ENCODE measurements around the gene NPR2. TPM values are rescaled to one million over a fixed set of nuclear protein-coding genes. Genes with fewer than 3 reads are reported as not detected.

The NPR2 gene
- total and polyA plus RNA-seq, 5 experiments from 2014 or later = 0.20 to 12.7 (median 0.94) TPM

DNA sequence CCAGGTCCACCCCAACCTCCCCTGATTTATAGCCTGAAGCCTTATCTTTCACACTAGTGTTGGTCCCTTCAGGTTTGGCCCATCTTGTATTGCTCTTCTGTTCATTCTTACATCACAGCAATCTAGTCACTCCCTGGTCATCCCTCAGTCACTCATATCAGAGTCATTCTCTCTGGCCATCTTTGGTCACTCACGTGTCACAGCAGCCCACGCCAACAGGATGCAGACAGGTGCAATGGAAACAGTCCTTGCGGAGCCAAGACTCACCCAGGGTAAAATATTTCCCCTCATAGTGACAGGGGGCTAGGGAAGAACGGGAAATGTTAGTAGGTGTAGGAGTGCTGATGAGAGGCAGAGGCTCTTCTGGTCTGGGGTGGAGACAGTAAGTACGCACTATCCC, 37.9 kb upstream of the NPR2 start:
- POLR2A ChIA-PET = interaction anchor here (1.3 to 3.2 kb wide), 2 partner anchors 19 to 22 kb away, joined by 3 to 14 read pairs; partner anchors contain the start of genes CREB3 and TLN1
- H3K36me3 Mint-ChIP-seq = peaks cover 0 to 32% (median 10%) of the 10 kb centered on the region in 3 donors
- H3K4me3 Mint-ChIP-seq = peak overlapping the region in 1 of 10 donors; percentile 14
- H3K27ac Mint-ChIP-seq = peak overlapping the region in 3 of 10 donors; percentile 4 to 77 (median 8)
- no peaks in the 10 kb centered on the region for H3K9me3 Mint-ChIP-seq
- ATAC-seq = no peak
- H3K27me3 Mint-ChIP-seq = no peaks in the 10 kb centered on the region
- H3K4me1 Mint-ChIP-seq = peaks cover 24 to 54% (median 44%) of the 10 kb centered on the region in 4 donors
- no peak for DNase-seq

DNA sequence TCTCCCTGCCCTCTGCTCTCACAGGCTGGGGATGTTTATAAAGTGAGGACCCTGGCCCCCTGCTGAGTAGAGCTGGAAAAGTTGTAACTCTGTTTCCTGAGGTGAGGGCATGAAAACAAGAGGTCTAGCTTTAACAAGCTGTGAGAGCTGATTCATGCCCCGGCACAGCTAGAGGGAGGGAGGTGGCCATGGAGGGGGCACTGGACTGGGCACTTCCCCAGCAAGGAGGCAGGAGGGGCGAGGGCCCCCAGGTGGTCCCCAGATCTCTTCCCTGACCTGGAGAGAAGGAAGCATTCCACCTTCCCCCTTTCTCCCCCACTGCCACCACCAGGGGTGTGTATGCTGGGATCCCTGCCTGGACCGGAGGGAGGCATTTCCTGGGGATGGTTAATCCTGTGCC, 37.1 kb upstream of the NPR2 start, which contains the start of gene MSMP:
MSMP (minus strand) TSS at position 13 of the 400 bp plus-strand sequence. CDS start 147 bp downstream, outside the sequence.
- DNase-seq (no peak), ATAC-seq (no peak)
- Mint-ChIP-seq H3K9me3 (no peaks in the 10 kb centered on the region), H3K36me3 (peaks cover 0 to 32% (median 10%) of the 10 kb centered on the region in 3 donors), H3K4me3 (peak within 1 kb of the TSS in 4 of 10 donors; percentile 20 to 95 (median 54)), H3K27me3 (no peaks in the 10 kb centered on the region), H3K4me1 (peaks cover 29 to 59% (median 50%) of the 10 kb centered on the region in 4 donors), H3K27ac (peak within 1 kb of the TSS in 7 of 10 donors; percentile 4 to 99 (median 60))
- POLR2A ChIA-PET = interaction anchor here (3.2 to 4.2 kb wide), 2 partner anchors 23 kb away, joined by 14 to 32 read pairs; partner anchors contain the start of genes CREB3 and TLN1

DNA sequence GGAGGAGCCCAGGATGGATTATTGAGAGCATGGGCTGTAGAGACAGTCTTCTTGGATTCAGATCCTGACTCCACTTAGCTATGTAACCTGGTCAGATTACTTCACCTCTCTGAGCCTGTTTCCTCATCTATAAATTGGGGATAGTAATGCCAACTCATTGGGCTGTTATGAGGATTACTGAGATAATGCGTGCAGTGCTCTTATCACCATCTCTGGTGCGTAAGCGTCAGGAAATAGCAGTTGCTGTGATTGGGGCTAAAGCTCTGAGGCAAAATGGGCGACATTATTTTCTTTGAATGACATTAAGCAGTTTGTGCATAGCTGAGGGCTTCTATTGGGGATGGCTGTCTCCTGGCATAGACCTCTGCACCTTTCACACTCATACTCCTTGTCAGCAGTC, 36.3 kb upstream of the NPR2 start:
- H3K4me3 Mint-ChIP-seq = peak overlapping the region in 4 of 10 donors; percentile 11 to 95 (median 49)
- DNase-seq = no peak
- peaks cover 23 to 59% (median 50%) of the 10 kb centered on the region in 4 donors for H3K4me1 Mint-ChIP-seq
- no peaks in the 10 kb centered on the region for H3K9me3 Mint-ChIP-seq
- H3K27me3 Mint-ChIP-seq = no peaks in the 10 kb centered on the region
- peak overlapping the region in 8 of 10 donors; percentile 13 to 99 (median 73) for H3K27ac Mint-ChIP-seq
- POLR2A ChIA-PET = interaction anchor here (1.5 to 4.2 kb wide), 2 partner anchors 16 to 23 kb away, joined by 5 to 32 read pairs; partner anchors contain the start of genes CREB3 and TLN1
- ATAC-seq = no peak
- peaks cover 0 to 36% (median 10%) of the 10 kb centered on the region in 3 donors for H3K36me3 Mint-ChIP-seq

DNA sequence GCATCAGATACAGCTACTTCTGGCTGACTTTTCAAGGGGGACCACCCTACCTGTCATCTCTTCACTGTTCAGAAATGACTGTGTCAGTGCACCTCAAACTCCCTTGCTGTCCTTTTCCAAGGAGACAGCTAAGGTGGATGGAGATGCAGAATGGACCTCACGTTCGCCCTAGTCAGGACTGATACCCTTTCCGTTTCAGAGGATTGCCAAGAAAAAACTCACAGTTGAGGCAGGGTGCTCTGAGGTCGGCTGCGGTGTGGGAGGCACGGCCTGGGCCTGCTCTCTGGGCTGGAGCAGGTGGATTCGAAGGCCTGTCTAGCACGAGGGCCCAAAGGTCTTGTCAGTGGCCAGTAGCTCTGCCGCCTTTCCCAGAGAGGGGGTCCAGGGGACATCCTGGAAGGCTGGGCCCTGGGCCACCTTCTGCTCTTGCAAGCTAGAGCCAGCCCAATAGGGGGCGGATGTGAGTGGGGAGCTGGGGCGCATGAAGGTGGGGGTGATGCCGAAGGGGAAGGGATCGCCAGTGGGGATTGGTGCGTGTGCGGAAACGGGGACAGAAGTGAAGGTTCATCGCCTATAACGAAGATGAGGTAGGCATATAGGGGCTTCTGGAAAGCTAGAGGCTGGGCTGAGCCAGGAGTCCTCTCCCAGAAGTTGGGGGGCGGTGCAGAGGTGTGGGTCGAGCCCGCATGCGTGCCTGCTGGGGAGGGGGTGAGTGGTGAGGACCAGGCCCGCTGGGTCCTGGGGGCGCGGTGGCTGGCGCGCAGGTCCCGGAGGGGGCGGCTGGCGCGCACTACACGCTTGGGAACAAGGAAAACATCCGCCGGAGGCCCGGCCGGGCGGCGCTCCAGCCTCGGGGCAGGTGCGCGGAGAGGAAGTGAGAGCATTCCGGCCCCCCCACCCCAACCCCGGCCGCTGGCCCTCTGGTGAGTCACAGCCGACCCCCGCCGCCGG, 34.8 kb upstream of the NPR2 start:
- ATAC-seq (peak; percentile 85 to 94), DNase-seq (peak; percentile 63 to 88 (median 74))
- POLR2A ChIA-PET = interaction anchor here (0.5 to 4.2 kb wide), 18 partner anchors 8 to 204 kb away, joined by 3 to 32 read pairs (median 3); partner anchors contain the start of genes CREB3, GBA2, HINT2 and RGP1
- Mint-ChIP-seq H3K27me3 (no peaks in the 10 kb centered on the region), H3K4me1 (peaks cover 22 to 56% (median 46%) of the 10 kb centered on the region in 4 donors), H3K36me3 (peaks cover 0 to 35% (median 10%) of the 10 kb centered on the region in 3 donors), H3K9me3 (no peaks in the 10 kb centered on the region), H3K27ac (peak overlapping the region; percentile 91 to 99 (median 96)), H3K4me3 (peak overlapping the region; percentile 87 to 99 (median 96))

DNA sequence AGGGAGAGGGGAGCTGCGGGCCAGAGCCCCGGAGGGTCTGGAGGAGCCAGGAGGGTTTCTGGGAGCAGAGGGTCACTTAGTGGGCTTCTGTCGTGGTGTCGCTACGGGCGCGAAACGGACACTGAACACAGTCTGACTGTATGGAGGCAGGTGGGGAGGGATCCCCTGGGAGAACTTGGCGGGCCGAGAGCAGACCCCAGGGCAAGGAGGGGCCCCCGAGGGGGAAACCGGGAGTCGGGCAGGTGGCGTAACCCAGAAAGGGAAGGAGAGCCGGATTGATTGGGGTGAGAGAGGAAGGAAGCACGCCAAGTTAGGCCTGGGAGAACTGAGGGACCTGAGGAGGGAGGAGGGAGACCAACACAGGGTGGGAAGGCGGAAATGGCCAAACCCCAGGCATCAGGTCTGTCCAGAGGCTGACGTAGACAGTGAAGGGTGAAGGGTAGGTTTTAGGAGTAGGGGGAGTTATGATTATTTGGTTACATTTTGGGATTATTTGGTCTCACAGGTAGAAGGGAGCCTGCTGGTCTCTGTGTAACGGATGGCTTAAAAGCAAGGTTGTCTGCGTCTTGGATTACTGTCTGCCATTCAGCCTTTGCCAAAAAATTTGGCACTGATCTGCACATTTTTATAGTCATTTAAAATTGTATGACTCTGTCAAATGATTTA, 34.0 kb upstream of the NPR2 start:
- Mint-ChIP-seq H3K27me3 (no peaks in the 10 kb centered on the region), H3K4me3 (peak overlapping the region; percentile 87 to 99 (median 96)), H3K36me3 (peaks cover 0 to 26% (median 6%) of the 10 kb centered on the region in 3 donors), H3K27ac (peak overlapping the region; percentile 87 to 98 (median 94)), H3K9me3 (no peaks in the 10 kb centered on the region), H3K4me1 (peaks cover 25 to 60% (median 46%) of the 10 kb centered on the region in 4 donors)
- ATAC-seq = peak; percentile 17 to 18
- DNase-seq = peak in 4 of 10 donors; percentile 3 to 22 (median 14)
- POLR2A ChIA-PET = interaction anchor here (0.5 to 4.2 kb wide), 14 partner anchors 8 to 205 kb away, joined by 3 to 32 read pairs (median 4); partner anchors contain the start of genes CREB3, GBA2, RGP1 and SIT1

DNA sequence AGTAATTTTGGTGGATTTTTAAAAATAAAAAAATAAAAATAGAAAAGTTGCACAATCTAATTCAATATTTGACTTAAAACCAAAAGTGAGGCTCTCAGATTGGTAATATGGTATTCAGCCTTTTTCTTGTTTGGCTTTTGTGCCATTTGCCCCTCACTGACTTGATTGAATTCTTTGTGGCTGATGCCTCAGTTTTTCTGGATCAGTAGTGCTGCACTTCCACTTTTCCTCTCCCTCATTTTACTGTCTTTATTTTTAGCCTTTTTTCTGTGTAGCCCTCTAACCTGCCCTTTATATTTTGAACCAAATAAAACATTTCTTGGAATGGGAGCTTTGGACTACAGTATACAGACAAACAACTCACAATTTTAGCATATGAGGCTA, 33.5 kb upstream of the NPR2 start:
- Mint-ChIP-seq H3K27ac (peak overlapping the region in 9 of 10 donors; percentile 61 to 97 (median 92)), H3K9me3 (no peaks in the 10 kb centered on the region), H3K4me1 (peaks cover 25 to 65% (median 47%) of the 10 kb centered on the region in 4 donors), H3K27me3 (no peaks in the 10 kb centered on the region), H3K36me3 (peaks cover 0 to 21% (median 4%) of the 10 kb centered on the region in 3 donors), H3K4me3 (peak overlapping the region; percentile 87 to 99 (median 96))
- DNase-seq = no peak
- ATAC-seq = no peak
- POLR2A ChIA-PET = interaction anchor here (1.3 to 4.2 kb wide), 2 partner anchors 8 to 26 kb away, joined by 6 to 32 read pairs; partner anchors contain the start of genes CREB3 and TLN1

DNA sequence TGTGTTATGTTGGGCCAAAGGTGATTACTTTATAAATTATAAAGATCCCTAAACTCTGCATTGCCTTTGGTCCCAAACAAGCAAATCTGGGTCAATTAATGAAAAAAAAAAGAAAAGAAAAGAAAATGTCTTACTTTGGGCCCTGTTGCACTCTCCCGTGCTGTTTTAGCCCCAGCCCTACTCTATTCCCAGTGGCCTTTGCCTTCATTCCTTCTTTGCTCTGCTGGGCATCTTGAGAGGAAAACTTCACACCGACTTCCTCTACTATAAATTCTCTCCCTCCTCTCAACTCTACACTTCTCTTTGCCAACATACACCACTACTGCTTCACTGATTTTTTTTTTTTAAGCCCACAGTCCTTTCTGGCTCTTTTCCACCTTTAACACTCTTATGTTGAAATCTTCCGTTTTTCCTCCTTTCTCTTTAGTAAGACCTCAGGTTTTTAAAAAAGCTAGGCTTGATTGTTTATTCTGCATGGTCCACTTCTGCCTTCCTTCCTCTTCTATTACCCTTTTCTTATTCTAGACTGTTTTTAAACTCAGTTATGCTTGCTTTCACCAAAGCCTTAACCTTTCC, 32.8 kb upstream of the NPR2 start:
- Mint-ChIP-seq H3K36me3 (peaks cover 0 to 17% (median 4%) of the 10 kb centered on the region in 3 donors), H3K27me3 (no peaks in the 10 kb centered on the region), H3K9me3 (no peaks in the 10 kb centered on the region), H3K27ac (peak overlapping the region in 9 of 10 donors; percentile 61 to 96 (median 79)), H3K4me1 (peaks cover 23 to 69% (median 49%) of the 10 kb centered on the region in 4 donors), H3K4me3 (peak overlapping the region; percentile 47 to 97 (median 68))
- ATAC-seq = no peak
- DNase-seq = no peak
- POLR2A ChIA-PET = interaction anchor here (0.7 to 4.2 kb wide), 3 partner anchors 9 to 27 kb away, joined by 6 to 32 read pairs (median 7); partner anchors contain the start of genes CREB3, RGP1 and TLN1

DNA sequence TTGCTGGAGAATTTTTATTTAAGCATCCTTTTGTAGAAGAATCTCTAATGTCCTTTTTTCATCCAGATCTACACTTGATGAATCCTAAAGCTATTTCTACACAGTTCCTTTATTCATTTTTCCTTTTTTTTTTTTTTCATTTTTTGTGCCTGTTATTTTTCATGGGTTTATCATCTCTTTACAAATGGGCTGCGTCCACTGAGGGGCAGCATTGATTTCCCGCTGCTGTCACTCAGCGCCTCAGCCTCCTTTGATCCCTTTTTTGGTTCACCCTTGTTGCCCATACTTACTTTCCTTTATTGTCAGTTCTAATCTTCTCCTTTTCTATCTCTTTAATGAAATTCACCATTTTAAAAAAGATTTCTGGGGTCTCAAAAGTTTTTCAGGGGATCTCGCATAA, 31.6 kb upstream of the NPR2 start:
- H3K4me3 Mint-ChIP-seq = peak overlapping the region in 5 of 10 donors; percentile 32 to 62 (median 43)
- H3K36me3 Mint-ChIP-seq = peaks cover 0 to 13% (median 0%) of the 10 kb centered on the region in 3 donors
- POLR2A ChIA-PET = no interaction called here
- peak overlapping the region in 5 of 10 donors; percentile 20 to 60 (median 43) for H3K27ac Mint-ChIP-seq
- H3K27me3 Mint-ChIP-seq = no peaks in the 10 kb centered on the region
- peaks cover 22 to 68% (median 50%) of the 10 kb centered on the region in 4 donors for H3K4me1 Mint-ChIP-seq
- H3K9me3 Mint-ChIP-seq = no peaks in the 10 kb centered on the region
- no peak for ATAC-seq
- no peak for DNase-seq

DNA sequence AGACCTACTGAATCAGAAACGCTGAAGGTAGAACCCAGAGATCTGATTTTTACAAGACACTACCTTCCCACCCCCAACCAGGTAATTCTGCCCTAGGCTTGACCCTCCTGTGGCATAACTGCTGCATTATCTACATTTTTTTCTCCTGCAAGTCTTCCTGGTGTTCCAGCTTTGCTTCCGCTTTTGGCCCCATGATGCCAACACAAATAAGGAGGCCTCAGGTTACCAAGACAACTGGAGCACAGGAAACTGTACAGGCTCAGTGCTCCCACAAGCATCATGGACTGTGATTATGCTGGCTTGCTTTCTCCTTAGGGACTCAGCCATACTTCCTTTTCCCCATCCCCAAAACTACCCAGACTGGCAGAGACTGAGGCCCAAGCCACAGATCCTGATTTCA, 30.7 kb upstream of the NPR2 start:
- peaks cover 22 to 60% (median 49%) of the 10 kb centered on the region in 4 donors for H3K4me1 Mint-ChIP-seq
- no peaks in the 10 kb centered on the region for H3K27me3 Mint-ChIP-seq
- no peaks in the 10 kb centered on the region for H3K9me3 Mint-ChIP-seq
- DNase-seq (no peak), ATAC-seq (no peak)
- H3K4me3 Mint-ChIP-seq = no peak overlapping the region
- H3K27ac Mint-ChIP-seq = peak overlapping the region in 2 of 10 donors; percentile 13 to 16
- POLR2A ChIA-PET = interaction anchor here (0.9 to 1.0 kb wide), 2 partner anchors 8 to 111 kb away, joined by 3 read pairs; no protein-coding TSS in a partner anchor
- H3K36me3 Mint-ChIP-seq = peaks cover 0 to 13% (median 0%) of the 10 kb centered on the region in 3 donors

DNA sequence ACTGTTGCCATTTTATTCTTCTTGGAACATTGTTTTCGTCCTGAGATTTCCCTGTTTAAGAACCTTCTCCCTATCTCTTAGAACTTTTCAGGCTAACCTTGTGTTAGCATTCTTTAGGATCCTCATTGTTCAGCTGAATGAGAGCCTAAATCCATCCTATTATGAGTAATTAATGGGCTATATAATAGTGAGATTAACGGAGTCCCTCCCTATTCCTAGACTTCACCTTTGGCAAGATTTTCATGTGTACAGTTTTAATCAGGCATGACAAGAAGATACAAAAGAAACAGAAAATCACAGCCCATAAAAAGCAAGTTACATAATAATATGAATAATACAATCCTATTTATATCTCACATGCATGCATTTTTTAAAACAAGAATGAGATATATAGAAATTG, 28.2 kb upstream of the NPR2 start:
- Mint-ChIP-seq H3K4me1 (peaks cover 9 to 48% (median 31%) of the 10 kb centered on the region in 4 donors), H3K9me3 (no peaks in the 10 kb centered on the region), H3K27me3 (no peaks in the 10 kb centered on the region), H3K36me3 (peaks cover 0 to 17% (median 0%) of the 10 kb centered on the region in 3 donors), H3K4me3 (no peak overlapping the region), H3K27ac (peak overlapping the region in 1 of 10 donors; percentile 36)
- no peak for DNase-seq
- ATAC-seq = no peak
- POLR2A ChIA-PET = interaction anchor here (0.8 kb wide), 1 partner anchor 13 kb away, joined by 3 read pairs; no protein-coding TSS in a partner anchor

DNA sequence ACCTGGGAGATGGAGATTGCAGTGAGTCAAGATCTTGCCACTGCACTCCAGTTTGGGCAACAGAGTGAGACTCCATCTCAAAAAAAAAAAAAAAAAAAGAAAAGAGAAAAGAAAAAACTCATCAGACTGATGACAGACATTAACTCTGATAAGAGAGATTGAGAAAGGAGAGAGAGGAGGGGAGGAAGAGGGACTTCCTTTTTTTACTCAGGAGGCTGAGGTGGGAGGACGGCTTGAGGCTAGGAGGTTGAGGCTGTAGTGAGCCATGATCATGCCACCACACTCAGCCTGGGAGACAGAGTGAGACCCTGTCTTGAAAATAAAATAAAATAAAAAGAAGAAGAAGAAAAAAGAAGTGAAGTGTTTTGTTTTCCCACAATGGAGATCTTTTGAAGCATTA, 27.6 kb upstream of the NPR2 start:
- POLR2A ChIA-PET = no interaction called here
- H3K27me3 Mint-ChIP-seq = no peaks in the 10 kb centered on the region
- peaks cover 0 to 17% (median 0%) of the 10 kb centered on the region in 3 donors for H3K36me3 Mint-ChIP-seq
- H3K9me3 Mint-ChIP-seq = no peaks in the 10 kb centered on the region
- H3K4me1 Mint-ChIP-seq = peaks cover 8 to 47% (median 24%) of the 10 kb centered on the region in 4 donors
- H3K27ac Mint-ChIP-seq = no peak overlapping the region
- DNase-seq (no peak), ATAC-seq (no peak)
- H3K4me3 Mint-ChIP-seq = no peak overlapping the region

All from naive thymus-derived CD8-positive, alpha-beta T cell (primary cell).